HG03342 (cell line): ENCODE results near the gene GNB1L.
"Not testable (repeated sequence)": the region's sequence is repeated elsewhere in the genome, so short reads cannot be mapped to it uniquely, and the experiment has no call there.

Experiments used
- ATAC-seq: cut with Tn5 transposase; IDR thresholded peaks from one replicate; pipeline ENCODE4 v1.9.1; 2021; ENCODE audit warnings: mild to moderate bottlenecking, moderate library complexity; ENCODE audit not compliant: unreplicated experiment

The GNB1L gene

DNA sequence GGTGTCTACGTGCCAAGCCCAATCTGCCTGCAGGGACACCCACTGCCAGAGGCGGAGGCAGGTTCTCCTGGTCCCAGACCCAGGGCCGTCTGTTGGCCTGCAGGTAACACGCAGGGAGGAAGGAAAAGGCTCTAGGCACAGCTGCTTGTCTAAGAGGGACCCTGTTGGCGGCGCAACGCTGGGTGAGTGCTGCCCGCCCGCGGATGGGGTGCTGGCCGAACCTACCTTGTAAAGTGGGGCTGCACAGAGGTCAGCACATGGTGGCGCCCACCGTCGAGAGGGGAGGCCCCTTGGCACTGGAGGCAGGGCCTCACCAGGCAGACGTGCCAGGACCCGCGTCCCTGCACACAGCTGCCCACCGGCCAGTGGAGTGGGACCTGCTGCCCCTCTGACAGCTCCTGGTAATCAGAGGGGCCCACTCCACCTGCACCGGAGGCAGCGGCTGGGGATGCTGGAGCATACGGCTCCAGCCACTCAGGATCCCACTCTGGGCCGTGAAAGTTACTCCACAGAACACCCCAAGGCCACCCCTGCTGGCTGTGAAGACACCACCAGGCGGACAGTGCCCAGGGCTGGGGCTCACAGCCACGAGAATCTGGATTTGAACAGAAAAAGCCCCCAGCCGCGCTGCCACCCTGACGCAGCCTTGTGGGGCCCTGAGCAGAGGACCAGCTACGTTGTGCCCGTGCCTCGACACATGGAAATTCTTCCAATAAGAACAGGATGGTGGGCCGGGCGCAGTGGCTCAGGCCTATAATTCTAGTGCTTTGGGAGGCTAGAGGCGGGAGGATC lies 70.1 kb downstream of the GNB1L start:
- no peak for ATAC-seq

DNA sequence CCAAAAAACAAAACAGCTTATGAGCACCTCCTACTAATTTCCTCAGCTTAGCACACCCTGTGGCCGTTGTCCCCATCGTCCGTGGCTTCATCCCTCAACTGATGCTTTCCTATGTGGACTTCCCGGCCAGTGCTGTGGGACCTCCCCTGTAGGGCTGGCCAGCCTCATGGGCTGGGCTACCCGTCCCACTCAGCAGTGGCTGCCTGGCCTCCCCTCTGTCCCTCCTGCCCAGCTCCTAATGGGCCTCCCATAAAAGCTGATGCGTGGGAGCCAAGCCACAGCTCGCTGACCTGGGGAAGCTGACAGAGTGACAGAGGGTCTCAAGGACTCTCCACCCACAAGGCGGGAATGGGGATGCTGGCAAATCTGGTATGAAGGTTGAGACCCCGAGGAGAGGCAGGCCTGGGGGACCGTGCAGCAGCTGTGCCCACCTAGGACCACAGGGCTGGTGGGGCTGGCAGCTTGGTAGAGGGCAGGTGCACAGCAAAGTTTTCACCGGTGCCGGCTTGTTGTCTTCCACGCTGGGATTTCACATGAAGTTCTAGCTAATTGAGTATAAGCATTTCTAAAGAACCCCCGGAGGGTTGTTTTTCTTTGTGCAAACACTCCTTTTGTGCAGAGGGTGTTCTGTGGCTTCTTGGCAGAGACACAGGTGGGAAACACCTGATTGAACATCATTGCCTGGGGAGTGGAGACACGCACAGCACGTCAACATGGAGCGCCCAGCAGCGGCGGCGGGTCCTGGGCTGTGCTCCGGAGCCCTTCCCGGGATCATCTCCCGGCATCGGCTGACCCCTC lies 70.9 kb downstream of the GNB1L start:
- no peak for ATAC-seq

DNA sequence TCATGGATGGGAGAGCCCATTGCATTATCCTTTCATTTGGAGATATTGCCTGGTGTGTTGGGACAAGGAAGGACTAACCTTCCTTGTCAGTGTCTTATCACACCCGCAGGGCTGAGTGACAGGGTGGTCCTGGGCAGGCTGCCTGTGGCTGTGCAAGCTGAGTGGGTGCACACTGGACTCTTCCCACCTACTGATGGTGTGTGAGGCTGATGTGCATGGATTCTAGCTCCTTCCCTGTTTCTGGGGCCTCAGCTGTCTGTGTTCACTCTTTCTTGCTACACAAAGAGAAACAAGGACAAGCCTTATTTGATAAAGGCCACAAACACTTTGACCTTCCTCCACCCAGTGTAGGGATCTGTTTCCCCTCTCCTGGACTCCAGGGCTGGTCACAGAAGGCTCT lies 72.1 kb downstream of the GNB1L start:
- no peak for ATAC-seq

DNA sequence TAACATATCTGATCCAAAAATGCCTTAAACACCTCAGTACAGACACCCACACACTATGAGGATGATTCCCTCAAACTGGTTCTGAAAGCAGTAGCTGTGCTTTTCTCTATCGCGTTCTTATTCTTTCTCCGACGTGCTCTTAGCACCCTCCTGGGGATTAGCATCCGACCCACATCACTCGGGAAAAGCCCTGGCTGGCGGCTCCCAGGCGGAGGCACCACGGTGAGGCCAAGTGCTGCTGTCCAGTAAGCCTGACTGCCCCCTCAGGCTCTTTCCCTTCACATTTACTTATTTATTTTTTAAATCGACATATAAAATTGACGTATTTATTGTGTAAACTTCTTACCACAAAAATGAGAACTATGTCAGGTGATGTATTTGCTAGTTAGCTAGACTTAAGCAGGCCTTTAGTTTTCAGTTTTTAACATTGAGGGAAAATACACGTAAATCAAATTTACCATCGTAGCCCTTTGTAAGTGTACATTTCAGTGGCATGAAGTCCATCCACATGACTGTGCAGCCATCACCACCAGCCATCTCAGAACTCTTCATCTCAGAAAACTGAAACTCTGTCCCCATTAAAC lies 74.9 kb downstream of the GNB1L start:
- no peak for ATAC-seq

DNA sequence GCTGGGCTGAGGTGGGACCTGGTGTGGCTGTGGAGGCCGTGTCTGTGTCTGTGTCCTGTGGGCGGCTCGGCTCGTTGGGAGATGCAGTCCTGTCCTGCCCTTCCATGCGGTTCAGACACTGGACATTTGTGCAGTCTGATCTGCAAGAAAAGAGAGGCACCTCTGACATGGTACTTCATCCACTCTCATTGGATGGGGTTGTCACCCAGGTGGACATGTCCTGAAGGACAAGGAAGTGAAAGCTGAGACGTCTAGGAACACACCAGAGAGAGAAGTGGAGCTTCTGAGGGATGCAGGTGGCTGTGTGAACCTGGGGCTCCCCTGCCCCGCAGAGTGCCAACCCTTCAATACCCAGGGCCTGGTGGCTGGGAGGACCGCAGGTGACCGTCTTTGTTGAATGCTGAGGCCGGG lies 75.7 kb downstream of the GNB1L start:
- ATAC-seq: no peak

DNA sequence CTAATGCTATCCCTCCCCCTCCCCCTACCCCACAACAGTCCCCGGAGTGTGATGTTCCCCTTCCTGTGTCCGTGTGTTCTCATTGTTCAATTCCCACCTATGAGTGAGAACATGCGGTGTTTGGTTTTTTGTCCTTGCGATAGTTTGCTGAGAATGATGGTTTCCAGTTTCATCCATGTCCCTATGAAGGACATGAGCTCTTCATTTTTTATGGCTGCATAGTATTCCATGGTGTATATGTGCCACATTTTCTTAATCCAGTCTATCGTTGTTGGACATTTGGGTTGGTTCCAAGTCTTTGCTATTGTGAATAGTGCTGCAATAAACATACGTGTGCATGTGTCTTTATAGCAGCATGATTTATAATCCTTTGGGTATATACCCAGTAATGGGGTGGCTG lies 77.5 kb downstream of the GNB1L start:
- ATAC-seq: not testable (repeated sequence)

DNA sequence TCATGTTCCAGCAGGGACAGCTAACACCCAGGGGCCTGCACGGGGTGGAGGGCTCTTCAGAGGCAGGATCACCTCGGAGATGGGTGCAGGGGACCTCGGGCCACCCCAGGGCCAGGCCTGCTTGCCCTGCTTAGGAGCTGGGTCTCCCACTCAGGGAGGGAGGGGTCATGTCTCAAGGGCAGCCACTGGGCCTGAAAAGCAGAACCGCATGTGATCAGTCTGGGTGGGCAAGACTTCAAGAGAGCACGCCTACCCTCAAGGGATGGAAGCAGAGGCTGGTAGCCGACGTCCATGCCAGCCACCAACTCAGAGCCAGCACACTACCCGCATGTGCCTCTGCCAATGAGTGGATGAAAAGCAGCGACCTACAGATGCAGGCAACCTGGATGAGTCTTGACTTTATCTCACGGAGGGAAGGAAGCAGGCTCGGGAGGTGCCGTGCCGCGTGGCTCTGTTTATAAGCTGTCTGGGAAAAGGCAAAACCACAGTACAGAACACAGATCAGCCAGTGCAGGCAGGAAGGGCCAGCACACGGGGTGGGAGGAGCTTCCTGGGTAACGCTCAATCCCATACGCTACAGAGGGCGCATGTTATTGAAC lies 78.1 kb downstream of the GNB1L start:
- no peak for ATAC-seq

DNA sequence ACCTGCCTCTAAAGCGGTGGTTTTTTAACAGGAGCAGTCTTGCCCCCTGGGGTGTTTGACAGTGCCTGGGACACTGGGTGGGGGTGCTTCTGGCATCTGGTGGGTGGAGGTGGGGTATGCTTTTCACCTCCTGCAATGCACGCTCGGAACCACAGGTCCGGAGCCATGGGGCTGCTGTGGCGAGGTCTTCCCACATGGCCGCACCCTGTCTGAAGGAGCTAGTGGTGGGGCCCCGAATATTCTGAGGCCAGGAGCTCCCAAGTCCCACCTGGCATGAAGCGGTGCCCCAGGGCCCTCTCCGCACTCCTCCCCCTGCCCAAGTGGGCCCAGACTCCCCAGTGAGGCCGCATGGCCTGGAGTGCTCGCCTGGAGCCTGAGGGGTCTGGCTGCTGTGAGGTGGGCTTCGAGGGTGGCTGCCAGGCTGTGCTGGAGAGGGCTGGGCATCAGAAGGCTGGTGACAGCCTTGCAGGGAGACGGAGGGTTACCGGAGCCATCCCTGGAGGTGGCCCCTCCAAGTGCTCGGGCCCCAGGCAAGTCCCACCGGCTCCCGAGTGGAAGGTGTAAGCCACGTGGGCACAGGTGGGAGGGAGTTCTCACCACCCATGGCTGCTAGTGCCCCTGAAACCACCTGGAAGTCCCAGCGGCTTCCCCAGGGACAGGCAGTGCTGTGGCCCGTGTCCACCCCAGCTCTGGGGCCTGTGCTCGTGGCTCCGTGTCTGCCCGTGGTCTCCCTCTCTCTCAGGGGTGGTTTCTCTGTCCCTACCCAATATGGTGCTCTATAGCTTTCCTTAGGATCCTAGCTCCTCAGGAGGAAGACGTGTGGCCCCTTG lies 79.0 kb downstream of the GNB1L start:
- no peak for ATAC-seq

DNA sequence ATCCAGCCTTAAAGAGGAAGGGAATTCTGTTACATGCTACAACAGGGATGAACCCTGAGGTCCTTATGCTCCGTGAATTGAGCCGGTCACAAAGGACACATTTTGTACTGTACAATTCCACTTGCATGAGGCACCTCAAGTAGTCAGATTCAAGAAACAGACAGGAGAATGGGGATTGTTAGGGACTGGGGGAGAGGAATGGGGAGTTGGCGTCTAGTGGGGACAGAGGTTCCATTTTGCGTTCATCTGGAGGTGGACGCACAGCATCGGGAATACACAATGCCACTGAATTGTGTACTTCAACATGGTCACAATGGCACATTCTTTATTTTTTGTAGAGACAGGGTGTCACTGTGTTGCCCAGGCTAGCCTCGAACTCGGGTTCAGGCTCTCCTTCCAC lies 80.0 kb downstream of the GNB1L start:
- no peak for ATAC-seq

DNA sequence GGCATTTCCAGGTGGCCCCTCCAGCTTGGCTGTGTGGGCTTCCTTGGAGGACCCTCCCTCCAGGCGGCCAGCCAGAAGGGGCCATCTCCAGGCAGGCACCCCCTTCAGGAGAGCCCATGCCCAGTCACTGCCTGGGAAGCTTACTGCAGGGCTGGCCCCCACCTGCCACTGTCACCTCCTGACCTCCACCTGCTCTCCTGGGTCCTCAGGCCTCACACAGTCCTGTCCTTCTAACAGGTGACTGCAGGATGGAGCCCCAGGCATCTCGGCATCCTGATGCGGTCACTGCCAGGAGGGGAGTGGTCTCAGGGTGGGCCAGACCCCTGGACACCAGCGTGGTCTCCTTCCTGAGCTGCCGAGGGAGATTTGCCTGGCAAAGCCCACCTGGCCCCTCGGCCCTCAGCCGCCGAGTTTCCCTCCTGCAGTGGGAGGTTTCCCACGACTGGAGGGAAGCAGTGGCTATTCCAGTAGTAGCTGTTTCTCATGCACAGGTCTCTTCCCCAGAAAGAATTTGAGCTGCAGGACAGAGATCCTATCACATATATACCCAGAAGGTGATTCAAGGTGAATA lies 81.1 kb downstream of the GNB1L start:
- no peak for ATAC-seq

DNA sequence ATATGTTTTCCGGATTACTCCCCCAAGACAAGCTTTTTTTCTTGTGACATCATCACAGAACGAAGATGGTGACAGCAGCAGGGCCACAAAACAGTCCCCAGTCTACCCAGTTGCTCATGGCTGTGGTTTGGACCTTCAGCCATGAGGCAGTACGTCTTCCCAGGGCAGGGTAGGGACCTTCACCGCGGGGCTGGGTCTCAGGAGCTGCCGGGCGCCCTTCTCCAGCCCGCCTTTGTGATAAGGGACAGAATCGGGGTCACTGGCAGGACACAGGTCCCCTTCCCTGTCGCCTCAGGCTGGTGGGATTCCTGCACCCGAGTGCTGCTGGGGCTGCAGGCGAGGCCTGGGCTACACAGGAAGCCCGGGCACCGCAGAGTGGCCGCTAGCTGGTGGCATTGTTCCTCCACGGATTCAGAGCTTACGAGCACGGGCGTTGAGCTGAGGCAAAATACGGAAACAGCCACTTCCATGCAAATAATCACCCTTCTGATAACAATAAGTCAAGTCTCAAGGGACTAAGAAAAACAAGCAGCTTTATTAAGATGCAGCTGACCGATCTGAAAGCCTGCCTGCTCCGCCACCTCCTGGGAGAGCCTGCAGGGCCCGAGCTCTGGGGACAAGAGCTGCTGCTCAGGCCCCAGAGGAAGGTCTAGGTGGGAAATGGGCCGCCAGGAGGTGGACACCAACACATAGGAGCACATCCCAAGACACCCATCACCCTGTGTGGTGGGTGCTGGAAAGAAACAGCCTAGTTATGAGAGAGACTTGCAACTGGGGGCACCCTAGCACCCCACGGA lies 81.8 kb downstream of the GNB1L start:
- ATAC-seq: peak; percentile 67

DNA sequence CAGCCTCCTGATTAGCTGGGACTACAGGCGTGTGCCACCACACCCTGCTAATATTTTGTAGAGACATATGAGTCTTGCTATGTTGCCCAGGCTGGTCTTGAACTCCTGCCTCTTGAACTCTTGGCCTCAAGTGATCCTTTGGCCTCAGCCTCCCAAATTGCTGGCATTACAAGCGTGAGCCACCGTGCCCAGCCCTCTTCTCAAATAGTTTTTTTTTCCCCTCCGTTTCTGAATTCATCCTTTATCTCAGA lies 82.3 kb downstream of the GNB1L start:
- ATAC-seq: no peak

DNA sequence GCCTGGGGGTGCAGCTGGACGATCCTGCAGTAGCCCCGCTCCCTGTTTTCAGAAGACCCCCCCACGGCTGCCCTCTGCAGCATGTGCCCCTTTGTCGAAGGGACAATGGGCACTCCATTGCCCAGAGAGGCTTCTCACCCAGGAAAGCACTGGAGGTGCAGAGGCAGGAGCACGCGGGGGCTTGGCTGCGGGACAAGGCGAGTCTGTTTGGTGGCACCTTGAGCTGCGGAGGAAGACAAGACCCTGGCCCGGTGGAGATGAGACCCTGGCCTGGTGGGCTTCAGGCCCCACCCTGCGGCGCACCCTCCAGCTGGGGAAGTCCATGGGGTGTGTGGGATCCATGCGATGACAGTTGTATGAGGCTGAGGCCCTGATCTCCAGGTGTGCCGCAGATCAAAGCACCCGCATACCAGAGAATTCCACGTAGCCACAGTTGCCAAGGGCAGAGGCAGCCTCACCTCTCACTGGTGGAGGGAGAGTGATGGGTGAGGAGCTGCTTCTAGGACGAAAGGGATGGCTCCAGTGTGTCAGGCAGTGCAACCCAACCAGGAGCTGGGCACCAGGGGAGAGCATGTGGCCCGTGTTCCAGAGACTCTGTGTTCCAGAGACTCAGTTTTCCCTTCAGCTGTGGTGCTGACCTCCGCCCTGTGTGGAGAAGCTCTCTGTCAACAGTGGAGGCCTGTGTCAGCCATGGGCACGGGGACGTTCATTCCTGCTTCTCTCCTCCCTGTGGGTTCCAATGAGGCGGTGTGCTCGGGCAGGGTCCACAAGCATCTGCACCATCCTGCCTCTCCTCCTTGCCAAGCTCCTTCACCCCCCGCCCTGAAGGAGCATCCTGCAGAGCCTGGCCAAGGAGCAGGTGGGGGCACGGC lies 84.1 kb downstream of the GNB1L start:
- ATAC-seq: no peak

DNA sequence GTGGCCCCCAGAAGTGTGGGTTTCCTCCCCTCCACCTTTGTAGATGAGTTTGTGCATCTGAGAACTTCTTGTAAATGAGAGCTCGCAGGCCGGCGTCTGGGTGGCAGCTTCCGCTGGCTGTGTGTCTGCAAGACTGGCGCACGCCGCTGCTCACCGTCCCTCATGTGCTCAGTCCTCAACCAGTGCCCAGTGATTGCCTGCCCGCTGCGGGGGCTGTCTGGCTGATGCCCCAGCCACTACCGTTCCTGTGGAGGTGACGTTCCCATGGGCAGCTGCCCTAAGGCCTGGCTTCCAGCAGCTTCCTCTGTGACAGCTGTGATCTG lies 85.3 kb downstream of the GNB1L start:
- no peak for ATAC-seq

DNA sequence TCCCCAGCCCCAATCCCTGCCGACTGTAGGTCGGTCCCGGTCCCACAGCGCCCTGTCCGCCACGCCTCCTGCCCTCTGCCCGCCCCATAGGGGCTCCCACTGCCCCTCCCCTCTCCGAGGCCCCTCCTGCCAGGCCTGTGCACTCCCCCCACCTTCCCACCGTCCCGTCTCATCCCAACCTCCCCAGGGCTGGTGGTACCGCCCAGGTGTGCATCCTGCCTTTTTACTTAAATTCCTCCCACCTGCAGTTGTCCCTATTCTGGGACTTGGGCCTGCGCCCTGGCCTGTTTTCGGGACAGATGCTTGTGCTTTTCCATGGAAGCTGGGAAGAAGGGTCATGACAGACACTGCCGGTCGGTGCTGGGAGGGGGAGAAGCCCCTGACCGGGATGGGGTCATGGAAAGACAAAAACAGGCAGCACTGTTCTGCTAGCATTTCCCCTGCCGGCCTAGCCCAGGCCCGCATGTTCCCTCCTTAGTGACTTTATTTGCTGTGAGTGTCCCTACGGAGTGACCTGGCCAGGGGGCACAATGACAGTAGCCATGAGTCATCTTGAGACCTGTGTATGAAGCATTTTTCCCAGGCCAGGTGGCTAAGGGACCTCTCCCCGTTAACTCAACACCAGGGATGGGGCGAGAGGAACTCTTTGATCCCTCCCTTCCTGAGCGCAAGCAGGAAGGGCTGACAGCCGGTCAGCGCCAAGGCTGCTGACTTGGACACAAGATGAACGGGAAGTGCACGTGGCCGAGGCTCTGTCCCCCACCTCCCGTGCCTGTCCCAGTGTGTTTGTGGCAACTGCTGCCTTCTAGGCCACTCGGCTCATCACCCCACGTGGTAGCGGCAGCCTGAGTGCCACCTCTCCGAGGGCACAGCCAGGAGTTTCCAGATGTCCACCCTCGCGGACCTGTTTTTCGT lies 87.0 kb downstream of the GNB1L start:
- ATAC-seq: no peak

DNA sequence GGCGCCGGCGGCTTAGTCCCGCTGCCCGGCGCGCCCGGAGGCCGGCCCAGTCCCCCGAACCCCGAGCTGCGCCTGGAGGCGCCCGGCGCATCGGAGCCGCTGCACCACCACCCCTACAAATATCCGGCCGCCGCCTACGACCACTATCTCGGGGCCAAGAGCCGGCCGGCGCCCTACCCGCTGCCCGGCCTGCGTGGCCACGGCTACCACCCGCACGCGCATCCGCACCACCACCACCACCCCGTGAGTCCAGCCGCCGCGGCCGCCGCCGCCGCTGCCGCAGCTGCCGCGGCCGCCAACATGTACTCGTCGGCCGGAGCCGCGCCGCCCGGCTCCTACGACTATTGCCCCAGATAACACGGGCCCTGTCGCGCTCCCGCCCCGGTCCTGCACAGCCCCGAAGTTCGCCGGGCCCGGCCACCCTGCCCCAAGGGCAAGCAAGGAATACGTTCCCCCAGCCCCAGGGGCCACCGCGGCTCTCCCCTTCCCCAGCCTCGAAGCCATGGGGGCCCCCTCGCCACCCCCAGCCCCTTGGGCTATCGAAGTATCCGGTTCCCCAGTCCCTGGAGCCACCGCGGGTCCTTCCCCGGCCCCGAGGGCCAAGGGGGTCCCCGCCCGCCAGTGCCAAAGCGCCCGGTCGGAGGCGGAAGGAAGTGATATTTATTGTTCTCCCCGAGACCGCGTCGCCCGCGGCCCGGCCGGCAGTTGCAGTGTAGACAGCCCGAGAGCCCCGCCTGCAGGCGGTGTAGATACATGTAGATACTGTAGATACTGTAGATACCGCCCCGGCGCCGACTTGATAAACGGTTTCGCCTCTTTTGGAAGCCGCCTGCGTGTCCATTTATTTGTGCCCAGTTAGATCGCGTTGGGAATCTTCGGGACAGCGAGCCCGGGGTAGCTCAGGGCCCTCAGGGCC lies 87.9 kb downstream of the GNB1L start:
- no peak for ATAC-seq

DNA sequence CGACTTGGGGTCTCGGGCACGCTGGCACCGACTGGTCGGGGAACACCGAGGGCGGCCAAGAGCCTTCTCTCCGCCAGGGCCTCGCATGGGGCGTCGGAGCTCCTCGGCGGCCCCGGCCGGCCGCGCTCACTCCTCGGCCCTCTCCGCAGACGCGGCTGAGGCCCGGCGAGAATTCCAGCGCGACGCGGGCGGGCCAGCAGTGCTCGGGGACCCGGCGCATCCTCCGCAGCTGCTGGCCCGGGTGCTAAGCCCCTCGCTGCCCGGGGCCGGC lies 88.5 kb downstream of the GNB1L start:
- no peak for ATAC-seq
